OCI-LY1 (cell line): ENCODE results near the gene MSMP.
A peak's percentile ranks its signal among the peaks of the same experiment; 100 is the strongest.

Source experiments
- H2AFZ ChIP-seq: fragments of 200-600 bp; sonication (generic), shearing (Covaris generic); 2 replicates; pipeline ENCODE4 v1.6.0; 2014; ENCODE audit warnings: antibody characterized with exemption, mild to moderate bottlenecking, low read length
- H3F3A ChIP-seq: fragments of 200-600 bp; sonication (generic), shearing (Covaris generic); 2 replicates; pipeline ENCODE4 v1.6.0; 2014; ENCODE audit warnings: mild to moderate bottlenecking, antibody characterized with exemption, low read length, moderate library complexity; ENCODE audit not compliant: insufficient read depth
- H3K27ac ChIP-seq: fragments of 200-600 bp; sonication (generic); 2 replicates; pipeline ENCODE4 v1.5.1; 2014; ENCODE audit warnings: low read length, mixed run types, mild to moderate bottlenecking, low read depth; ENCODE audit not compliant: poor library complexity, severe bottlenecking
- H3K27me3 ChIP-seq: fragments of 200-600 bp; sonication (generic); 2 replicates; pipeline ENCODE4 v1.6.0; 2014; ENCODE audit warnings: antibody characterized with exemption, mild to moderate bottlenecking, low read length, moderate library complexity; ENCODE audit not compliant: insufficient read depth
- H3K36me3 ChIP-seq: fragments of 200-600 bp; sonication (generic); 2 replicates; pipeline ENCODE4 v1.6.1; 2014; ENCODE audit warnings: mild to moderate bottlenecking, antibody characterized with exemption, low read length, moderate library complexity, mixed read lengths; ENCODE audit not compliant: insufficient read depth
- H3K4me1 ChIP-seq: fragments of 200-600 bp; sonication (generic); 2 replicates; pipeline ENCODE4 v1.5.1; 2014; ENCODE audit warnings: mild to moderate bottlenecking, low read length, moderate library complexity; ENCODE audit not compliant: insufficient read depth, severe bottlenecking
- H3K4me2 ChIP-seq: fragments of 200-600 bp; sonication (generic), shearing (Covaris generic); 2 replicates; pipeline ENCODE4 v1.6.1; 2014; ENCODE audit warnings: low read length
- H3K4me3 ChIP-seq: fragments of 200-600 bp; sonication (generic); 2 replicates; pipeline ENCODE4 v1.5.1; 2014; ENCODE audit warnings: low read length, low read depth, mild to moderate bottlenecking, mixed read lengths; ENCODE audit not compliant: poor library complexity, severe bottlenecking
- H3K79me2 ChIP-seq: fragments of 200-600 bp; shearing (Covaris generic); 2 replicates; pipeline ENCODE4 v1.6.1; 2016; ENCODE audit warnings: mixed run types, low read length, mixed read lengths; ENCODE audit not compliant: insufficient read depth
- H3K9ac ChIP-seq: fragments of 200-600 bp; sonication (generic), shearing (Covaris generic); 2 replicates; pipeline ENCODE4 v1.6.1; 2014; ENCODE audit warnings: mild to moderate bottlenecking, low read length, mixed read lengths
- H3K9me2 ChIP-seq: fragments of 200-600 bp; sonication (generic), shearing (Covaris generic); 2 replicates; pipeline ENCODE4 v1.6.1; 2014; ENCODE audit warnings: low read depth, mild to moderate bottlenecking, low read length, mixed read lengths
- H3K9me3 ChIP-seq: fragments of 200-600 bp; shearing (Covaris generic); 2 replicates; pipeline ENCODE4 v1.6.1; 2014; ENCODE audit warnings: low read length, mixed read lengths
- H4K20me1 ChIP-seq: fragments of 200-600 bp; sonication (generic), shearing (Covaris generic); 2 replicates; pipeline ENCODE4 v1.6.0; 2016; ENCODE audit warnings: mild to moderate bottlenecking, low read length; ENCODE audit not compliant: insufficient read depth
- CTCF ChIP-seq: fragments of 200-600 bp; sonication (generic), shearing (Covaris generic); IDR thresholded peaks from 2 replicates; pipeline ENCODE4 v1.5.1; 2017; ENCODE audit warnings: mild to moderate bottlenecking, antibody characterized with exemption, low read length, moderate library complexity, mixed read lengths
- EZH2 ChIP-seq: fragments of 200-600 bp; sonication (generic), shearing (Covaris generic); IDR thresholded peaks from 2 replicates; pipeline ENCODE4 v1.8.0; 2017; ENCODE audit warnings: borderline replicate concordance, mixed run types, mild to moderate bottlenecking, antibody characterized with exemption, low read length, moderate library complexity, mixed read lengths

The MSMP gene

GRCh38 chr9:35791297-35791921 lies 37.3 kb upstream of the MSMP start, which contains the start of gene NPR2:
Gene NPR2 (plus strand): TSS chr9:35791591. CDS start chr9:35792409, 818 bp downstream.
- H3K36me3 ChIP-seq = peaks cover 4% of the 10 kb centered on the region; the same call in 1 of the 2 replicates
- H3K79me2 ChIP-seq = no peaks in the 10 kb centered on the region
- H3K27me3 ChIP-seq = no peaks in the 10 kb centered on the region
- H4K20me1 ChIP-seq = no peaks in the 10 kb centered on the region
- H3K4me3 ChIP-seq = no peak within 1 kb of the TSS
- no peak for TF ChIP-seq EZH2
- no peak for TF ChIP-seq CTCF
- no peak within 1 kb of the TSS for H2AFZ ChIP-seq
- H3K9me2 ChIP-seq = no peaks in the 10 kb centered on the region
- no peak within 1 kb of the TSS for H3K9ac ChIP-seq
- no peak within 1 kb of the TSS for H3K4me2 ChIP-seq
- H3F3A ChIP-seq = no peaks in the 10 kb centered on the region
- H3K4me1 ChIP-seq = no peaks in the 10 kb centered on the region
- H3K9me3 ChIP-seq = no peaks in the 10 kb centered on the region
- H3K27ac ChIP-seq = no peak within 1 kb of the TSS

GRCh38 chr9:35790385-35791296 lies 36.6 kb upstream of the MSMP start:
- H3K36me3 ChIP-seq = peaks cover 4% of the 10 kb centered on the region; the same call in 1 of the 2 replicates
- no peak overlapping the region for H3K9ac ChIP-seq
- H3K27me3 ChIP-seq = no peaks in the 10 kb centered on the region
- H3K9me3 ChIP-seq = no peaks in the 10 kb centered on the region
- H3K4me3 ChIP-seq = no peak overlapping the region
- H4K20me1 ChIP-seq = no peaks in the 10 kb centered on the region
- peak; percentile 91 for TF ChIP-seq CTCF
- TF ChIP-seq EZH2 = no peak
- H3K9me2 ChIP-seq = no peaks in the 10 kb centered on the region
- H2AFZ ChIP-seq = no peak overlapping the region
- no peaks in the 10 kb centered on the region for H3K79me2 ChIP-seq
- no peak overlapping the region for H3K27ac ChIP-seq
- no peaks in the 10 kb centered on the region for H3K4me1 ChIP-seq
- H3F3A ChIP-seq = no peaks in the 10 kb centered on the region
- H3K4me2 ChIP-seq = no peak overlapping the region

GRCh38 chr9:35790025-35790384 lies 35.9 kb upstream of the MSMP start:
- Histone ChIP-seq H3K4me3 (no peak overlapping the region), H3K36me3 (peaks cover 4% of the 10 kb centered on the region; the same call in 1 of the 2 replicates), H3F3A (no peaks in the 10 kb centered on the region), H3K4me2 (no peak overlapping the region), H4K20me1 (no peaks in the 10 kb centered on the region), H3K9me2 (no peaks in the 10 kb centered on the region), H3K9ac (no peak overlapping the region), H3K79me2 (no peaks in the 10 kb centered on the region), H3K27me3 (no peaks in the 10 kb centered on the region), H3K27ac (no peak overlapping the region), H3K4me1 (no peaks in the 10 kb centered on the region), H2AFZ (no peak overlapping the region), H3K9me3 (no peaks in the 10 kb centered on the region)
- TF ChIP-seq EZH2 = no peak
- no peak for TF ChIP-seq CTCF
